ENCODE data around the gene CDK17. TPM values are rescaled to one million over a fixed set of nuclear protein-coding genes. Genes with fewer than 3 reads are reported as not detected.

The CDK17 gene
- total and polyA plus RNA-seq, 2 of the 8 experiments (the other 6 are each of a cell fraction or from before 2014, with no cell fraction given): 5.8 to 20.0 TPM

DNA sequence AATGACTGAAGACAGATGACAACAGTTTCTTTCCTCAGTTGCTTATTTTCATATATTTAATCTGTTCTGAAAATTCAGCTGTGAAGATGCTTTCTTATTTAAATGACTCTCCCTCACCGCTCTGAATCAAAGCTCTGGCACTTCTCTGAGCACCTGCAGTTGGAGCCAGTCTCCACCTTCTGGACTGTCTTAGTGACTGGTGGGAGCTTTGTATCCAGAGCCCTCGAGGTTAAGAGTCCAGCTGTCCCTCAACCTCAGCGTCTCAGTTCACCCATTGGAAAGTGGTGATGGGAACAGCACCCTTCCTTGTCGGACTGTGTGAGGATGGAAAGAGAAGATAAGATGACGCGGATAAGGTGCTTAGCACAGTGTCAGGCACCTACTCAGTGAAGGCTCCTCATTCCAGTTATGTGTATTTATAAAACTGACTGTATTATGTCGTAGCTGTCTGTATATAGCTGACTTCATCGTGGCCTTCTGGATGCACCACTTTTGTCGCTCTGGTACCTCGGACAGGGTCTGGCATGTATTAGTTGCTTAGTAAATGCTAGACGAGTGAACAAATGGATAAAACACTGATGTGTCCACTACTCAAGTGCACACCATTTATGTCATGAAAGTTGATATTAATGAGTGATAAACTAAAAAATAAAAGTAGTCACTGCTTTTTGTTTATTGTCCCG lies 171.5 kb downstream of the CDK17 start:
- WGBS, 2 experiments (ENCODE audit: extremely low coverage in 1 of 2, insufficient coverage in 1 of 2, insufficient read length in 1 of 2, insufficient replicate concordance in 2 of 2, low coverage in 1 of 2, low lambda C conversion rate in 2 of 2, missing lambda C conversion rate in 1 of 2): 76% methylated on average over 12 of the region's 12 CpGs; no CpG with 5 or more reads in 1 of the 2 experiments
- no peak for FAIRE-seq
- H3K4me3 ChIP-seq (ENCODE audit: extremely low read depth in 1 of 4, insufficient read depth in 2 of 4, low read depth in 3 of 4, low read length in 4 of 4): no peak overlapping the region
- H3K9me3 ChIP-seq (ENCODE audit: insufficient read depth in 2 of 2, low read depth in 1 of 2, low read length in 1 of 2): no peaks in the 10 kb centered on the region
- H4K8ac ChIP-seq (ENCODE audit: extremely low read depth, insufficient read depth, low read length): no peak overlapping the region
- no peak overlapping the region for H3K9ac ChIP-seq (replicated peaks in 1 of 4; ENCODE audit: extremely low read depth in 1 of 4, low read depth in 3 of 4, low read length in 3 of 4)
- H3K27me3 ChIP-seq (replicated peaks in 1 of 4; ENCODE audit: control insufficient read depth in 3 of 4, extremely low read depth in 1 of 4, insufficient read depth in 3 of 4, low read length in 3 of 4): no peaks in the 10 kb centered on the region
- H3K4me1 ChIP-seq (replicated peaks in 1 of 4; ENCODE audit: control insufficient read depth in 3 of 4, insufficient read depth in 4 of 4, low read length in 3 of 4): 0 out of 7 replicates have a peak, but pooled peaks cover 0 to 2% (median 0%) of the 10 kb centered on the region in 4 experiments
- H2BK5ac ChIP-seq (ENCODE audit: low read depth, low read length): no peak overlapping the region
- no peak overlapping the region for H2BK15ac ChIP-seq (ENCODE audit: low read length)
- no peak overlapping the region for H2AFZ ChIP-seq (ENCODE audit: low read length)
- no peak overlapping the region for H2AK5ac ChIP-seq (ENCODE audit: low read depth, low read length)
- ChIA-PET POLR2A (ENCODE audit: partially characterized antibody) (no interaction called here), CTCF (ENCODE audit: partially characterized antibody) (interaction anchor here (0.6 to 1.0 kb wide), 3 partner anchors 14 to 18 kb away, joined by 3 to 7 read pairs (median 3); no protein-coding TSS in a partner anchor)
- no peak overlapping the region for H3K4ac ChIP-seq (replicated peaks; ENCODE audit: insufficient read length, low read depth, low read length)
- no peak overlapping the region for H3K27ac ChIP-seq (ENCODE audit: low read depth, low read length)
- H3K14ac ChIP-seq (ENCODE audit: insufficient read length): no peak overlapping the region
- H3K23me2 ChIP-seq (ENCODE audit: low read depth, low read length): no peaks in the 10 kb centered on the region
- no peak for DNase-seq (ENCODE audit: low read depth in 1 of 2, low spot score in 2 of 2)
- no peak overlapping the region for H3K56ac ChIP-seq (replicated peaks; ENCODE audit: insufficient read length, low read depth, low read length)
- H3K79me2 ChIP-seq (ENCODE audit: control insufficient read depth in 1 of 2, insufficient read depth in 2 of 2, low read length in 2 of 2): no peaks in the 10 kb centered on the region
- no peaks in the 10 kb centered on the region for H4K20me1 ChIP-seq (replicated peaks in 1 of 2; ENCODE audit: control insufficient read depth in 1 of 2, insufficient read depth in 2 of 2, low read length in 2 of 2)
- H3K18ac ChIP-seq (ENCODE audit: extremely low read depth, low read length): no peak overlapping the region
- TF ChIP-seq EGR1 (IDR thresholded peaks at IDR 0.05; ENCODE audit: borderline replicate concordance, low read depth, low read length) (no peak), RAD21 (IDR thresholded peaks at IDR 0.05 in 1 of 2, conservative IDR thresholded peaks at IDR 0.05 in 1 of 2; ENCODE audit: low read depth in 2 of 2, low read length in 2 of 2) (peak in 1 of 2 experiments; percentile 8; a peak in 1 of 4 replicates)
- no peak overlapping the region for H2BK12ac ChIP-seq (ENCODE audit: low read depth, low read length)
- peaks cover 3% of the 10 kb centered on the region for H3K79me1 ChIP-seq (ENCODE audit: low read depth, low read length)
- no peak overlapping the region for H3K23ac ChIP-seq (ENCODE audit: insufficient read length)
- H4K5ac ChIP-seq (ENCODE audit: insufficient read length, low read depth, low read length): no peak overlapping the region
- no peak overlapping the region for H3K4me2 ChIP-seq (ENCODE audit: insufficient read depth in 1 of 2, low read depth in 2 of 2, low read length in 2 of 2)
- no peak overlapping the region for H4K91ac ChIP-seq (replicated peaks; ENCODE audit: insufficient read length, low read length)
- no peak overlapping the region for H2BK120ac ChIP-seq (replicated peaks; ENCODE audit: low read depth, low read length)
- H3K36me3 ChIP-seq (ENCODE audit: control insufficient read depth in 2 of 4, insufficient read depth in 4 of 4, low read length in 3 of 4): no peaks in the 10 kb centered on the region; a peak in 1 of 8 replicates
- H2BK20ac ChIP-seq (ENCODE audit: low read length): no peak overlapping the region
